Osteoblast (primary cell): ENCODE data around the gene POLR3K. TPM values are rescaled to one million over a fixed set of nuclear protein-coding genes. Genes with fewer than 3 reads are reported as not detected.

Experiments used
- DNase-seq: peaks from one replicate; pipeline ENCODE4 v3.0.0; 2011; ENCODE audit warnings: low spot score, mixed read lengths; ENCODE audit not compliant: insufficient read length; ENCODE audit errors: missing footprints
- H2AFZ ChIP-seq: 2 replicates; pipeline ENCODE4 v1.6.0; 2011; ENCODE audit warnings: mild to moderate bottlenecking, low read length
- H3K27ac ChIP-seq: 2 replicates; pipeline ENCODE4 v1.5.1; 2011; ENCODE audit warnings: mild to moderate bottlenecking, low read depth, low read length, moderate library complexity
- H3K27me3 ChIP-seq: 2 replicates; pipeline ENCODE4 v1.6.0; 2012; ENCODE audit warnings: mild to moderate bottlenecking, control low read depth, inconsistent platforms, low read length, moderate library complexity; ENCODE audit not compliant: insufficient read depth
- H3K36me3 ChIP-seq: 2 replicates; pipeline ENCODE4 v1.5.1; 2011; ENCODE audit warnings: mild to moderate bottlenecking, low read length, control low read depth, moderate library complexity; ENCODE audit not compliant: insufficient read depth
- H3K4me1 ChIP-seq: 2 replicates; pipeline ENCODE4 v1.5.1; 2011; ENCODE audit warnings: mild to moderate bottlenecking, low read length, control low read depth, moderate library complexity; ENCODE audit not compliant: insufficient read depth
- H3K4me2 ChIP-seq: 2 replicates; pipeline ENCODE4 v1.6.0; 2011; ENCODE audit warnings: mild to moderate bottlenecking, low read length; ENCODE audit not compliant: insufficient read depth
- H3K4me3 ChIP-seq: fragments of 200-600 bp; sonication (generic); 3 replicates; pipeline ENCODE4 v1.5.1; 2012; ENCODE audit warnings: mild to moderate bottlenecking, low read length, inconsistent platforms; ENCODE audit not compliant: insufficient read depth
- H3K79me2 ChIP-seq: 2 replicates; pipeline ENCODE4 v1.6.0; 2012; ENCODE audit warnings: mild to moderate bottlenecking, low read length, control low read depth, inconsistent platforms; ENCODE audit not compliant: insufficient read depth
- H3K9me3 ChIP-seq: 2 replicates; pipeline ENCODE4 v1.5.1; 2011; ENCODE audit warnings: low read depth, low read length, control low read depth
- H4K20me1 ChIP-seq: 2 replicates; pipeline ENCODE4 v1.6.0; 2012; ENCODE audit warnings: mild to moderate bottlenecking, low read length, control low read depth; ENCODE audit not compliant: insufficient read depth
- CTCF ChIP-seq: IDR thresholded peaks from 2 replicates; pipeline ENCODE4 v1.5.1; 2011; ENCODE audit warnings: mild to moderate bottlenecking, low read depth, low read length, moderate library complexity; ENCODE audit errors: extremely low read depth
- total RNA-seq: library from RNA; depleted of rRNA; stranded (reverse); fragments of >200 nt; gene quantifications from 2 replicates; pipeline ENCODE4 v1.2.3, GENCODE V29; 2012

Gene POLR3K
- total RNA-seq, 1 donor, result 1.4 TPM

- H3K36me3 ChIP-seq, result peaks cover 16% of the 10 kb centered on the region
- H3K27me3 ChIP-seq, result no peaks in the 10 kb centered on the region
- TF ChIP-seq CTCF, result peak; percentile 33
- DNase-seq, result peak; percentile 97
- H3K9me3 ChIP-seq, result no peaks in the 10 kb centered on the region
- peak overlapping the region; percentile 71 for H3K4me3 ChIP-seq
- H3K27ac ChIP-seq, result peak overlapping the region; percentile 91
- peak overlapping the region; percentile 88 for H3K4me2 ChIP-seq
- H3K79me2 ChIP-seq, result peaks cover 38% of the 10 kb centered on the region
- H4K20me1 ChIP-seq, result peaks cover 19% of the 10 kb centered on the region
- no peak overlapping the region for H2AFZ ChIP-seq
- peaks cover 39% of the 10 kb centered on the region for H3K4me1 ChIP-seq
These were observed 22.4 kb upstream of the POLR3K start for GRCh38 chr16:75580-76501.

GRCh38 chr16:74747-75334 lies 21.4 kb upstream of the POLR3K start:
- Histone ChIP-seq H3K4me1 (peaks cover 41% of the 10 kb centered on the region), H2AFZ (no peak overlapping the region), H3K4me2 (no peak overlapping the region), H3K79me2 (peaks cover 40% of the 10 kb centered on the region), H3K36me3 (peaks cover 7% of the 10 kb centered on the region), H4K20me1 (peaks cover 25% of the 10 kb centered on the region), H3K9me3 (no peaks in the 10 kb centered on the region), H3K4me3 (no peak overlapping the region), H3K27me3 (no peaks in the 10 kb centered on the region), H3K27ac (no peak overlapping the region)
- no peak for TF ChIP-seq CTCF
- no peak for DNase-seq

- no peak for DNase-seq
- peaks cover 39% of the 10 kb centered on the region for H3K4me1 ChIP-seq
- no peak for TF ChIP-seq CTCF
- no peak overlapping the region for H3K27ac ChIP-seq
- H3K27me3 ChIP-seq, result no peaks in the 10 kb centered on the region
- peaks cover 27% of the 10 kb centered on the region for H4K20me1 ChIP-seq
- H3K4me2 ChIP-seq, result no peak overlapping the region
- H3K79me2 ChIP-seq, result peaks cover 40% of the 10 kb centered on the region
- no peak overlapping the region for H2AFZ ChIP-seq
- H3K9me3 ChIP-seq, result no peaks in the 10 kb centered on the region
- H3K4me3 ChIP-seq, result no peak overlapping the region
- peaks cover under 1% of the 10 kb centered on the region for H3K36me3 ChIP-seq
These were observed 20.8 kb upstream of the POLR3K start for GRCh38 chr16:74051-74746.
